GM21576 (cell line): ENCODE data around the gene AFF1.

Experiments used
- ATAC-seq: cut with Tn5 transposase; IDR thresholded peaks from one replicate; pipeline ENCODE4 v1.9.1; 2021; ENCODE audit warnings: mild to moderate bottlenecking, moderate library complexity; ENCODE audit not compliant: unreplicated experiment

The AFF1 gene

DNA sequence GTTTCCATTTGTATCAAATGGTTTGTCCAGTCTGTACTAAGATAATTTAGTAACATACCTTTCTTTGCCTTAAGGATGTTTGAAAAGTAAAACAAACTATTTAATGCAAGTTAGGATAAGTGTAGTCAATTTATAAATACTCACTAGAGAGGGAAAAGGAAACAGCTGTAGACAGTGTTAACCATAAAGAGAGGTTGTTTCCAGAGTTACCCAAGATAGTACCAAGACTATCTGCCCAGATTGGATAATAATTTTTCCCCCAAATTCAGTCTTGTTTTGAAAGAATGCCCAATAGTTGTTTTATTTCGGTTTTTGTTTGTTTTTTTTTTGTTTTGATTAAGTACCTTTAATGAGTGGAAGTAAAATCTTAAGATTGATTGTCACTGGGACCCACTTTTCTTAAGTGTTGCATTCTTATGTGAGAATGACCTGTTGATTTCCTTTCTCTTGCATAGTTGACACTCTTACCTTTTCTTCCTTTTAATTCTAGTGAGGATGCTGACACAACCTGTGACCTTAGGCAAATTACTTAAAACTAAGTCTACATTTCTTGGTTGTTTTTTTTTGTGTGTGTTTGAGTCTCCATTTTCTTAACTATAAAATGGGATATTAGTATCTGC is 12.8 kb downstream of the AFF1 start:
- ATAC-seq = no peak

DNA sequence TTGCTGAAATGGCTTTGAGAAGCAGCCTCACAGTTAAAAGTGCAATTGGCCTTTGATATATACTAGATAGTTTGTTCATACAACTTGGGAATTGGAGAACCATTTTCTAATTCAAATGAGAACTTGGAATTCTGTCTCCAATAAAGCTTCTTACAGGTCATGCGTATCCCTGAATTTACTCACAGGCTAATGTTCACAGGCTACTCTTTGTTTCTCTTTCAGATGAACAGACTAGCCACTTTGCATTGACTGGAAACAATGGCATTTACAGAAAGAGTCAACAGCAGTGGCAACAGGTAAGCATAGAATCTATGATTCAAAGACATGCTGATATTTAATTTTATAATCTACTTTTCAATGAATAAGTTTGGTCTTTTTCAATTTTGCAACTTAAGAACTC is 13.5 kb downstream of the AFF1 start:
- no peak for ATAC-seq

- ATAC-seq = no peak
Measured at GRCh38 chr4:86950831-86951525, 16.2 kb downstream of the AFF1 start.

GRCh38 chr4:86955888-86956451 is 21.2 kb downstream of the AFF1 start:
- no peak for ATAC-seq

DNA sequence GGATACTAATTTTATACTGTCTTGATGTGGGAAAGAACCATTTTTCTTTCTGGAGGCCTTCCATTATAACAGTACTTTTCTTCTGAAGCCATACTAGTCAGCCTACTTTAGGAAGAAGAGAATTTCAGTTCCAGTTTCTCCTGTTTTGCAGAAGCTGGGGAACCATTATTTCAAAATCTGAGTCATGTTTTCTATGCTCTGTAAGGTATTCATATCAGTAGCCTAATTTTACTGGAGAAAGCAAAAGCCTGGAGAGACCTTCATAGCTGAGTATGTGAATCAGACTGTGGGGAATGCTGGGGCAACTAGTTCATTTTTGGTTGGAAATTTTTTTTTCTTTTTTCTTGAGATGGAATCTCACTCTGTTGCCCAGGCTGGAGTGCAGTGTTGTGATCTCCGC is 22.4 kb downstream of the AFF1 start:
- ATAC-seq = peak; percentile 40

DNA sequence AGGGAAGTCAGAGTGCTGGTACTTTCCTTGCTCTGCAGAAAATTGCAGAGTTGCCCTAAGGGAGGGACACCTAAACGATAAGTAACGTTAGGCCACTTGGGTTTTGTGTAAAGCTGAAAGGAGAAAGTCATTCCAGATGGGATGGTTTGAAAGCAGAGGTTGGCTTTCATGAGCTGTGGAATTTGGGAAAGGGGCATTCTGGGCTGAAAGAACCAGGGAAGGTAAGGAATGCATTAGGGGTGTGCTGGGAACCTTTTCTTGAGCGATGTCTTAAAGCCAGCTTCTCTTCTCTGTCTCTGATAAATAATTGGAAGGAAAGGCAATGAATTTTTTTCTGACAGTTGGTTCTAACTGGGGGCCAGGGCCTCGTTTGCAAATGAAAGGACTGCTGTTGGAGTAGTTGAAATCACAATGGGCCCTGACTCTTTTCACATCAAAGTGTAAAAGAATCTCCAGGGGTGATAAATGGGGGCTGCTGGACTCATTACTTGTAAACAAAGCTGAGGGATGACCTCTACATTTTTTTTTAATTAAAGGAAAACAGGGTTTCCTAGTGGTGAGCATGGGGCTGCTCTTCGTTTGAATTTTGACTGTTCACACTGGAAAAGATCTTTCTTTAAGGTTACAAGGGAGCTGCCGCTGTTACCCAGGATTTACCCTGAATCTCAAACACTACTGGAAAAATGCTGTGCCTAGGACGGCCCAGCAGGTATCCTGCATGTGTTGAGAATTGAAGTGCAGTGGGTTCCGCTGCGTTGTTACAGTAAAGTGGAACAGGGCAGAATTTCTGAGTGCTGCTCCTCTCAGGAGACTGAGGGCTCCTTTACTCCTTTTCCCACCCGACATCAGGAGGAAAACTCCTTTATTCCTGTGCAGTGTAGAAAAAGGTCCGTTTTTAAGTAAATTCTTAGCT is 25.0 kb downstream of the AFF1 start:
- ATAC-seq = no peak

GRCh38 chr4:86960557-86960961 is 25.7 kb downstream of the AFF1 start:
- no peak for ATAC-seq

DNA sequence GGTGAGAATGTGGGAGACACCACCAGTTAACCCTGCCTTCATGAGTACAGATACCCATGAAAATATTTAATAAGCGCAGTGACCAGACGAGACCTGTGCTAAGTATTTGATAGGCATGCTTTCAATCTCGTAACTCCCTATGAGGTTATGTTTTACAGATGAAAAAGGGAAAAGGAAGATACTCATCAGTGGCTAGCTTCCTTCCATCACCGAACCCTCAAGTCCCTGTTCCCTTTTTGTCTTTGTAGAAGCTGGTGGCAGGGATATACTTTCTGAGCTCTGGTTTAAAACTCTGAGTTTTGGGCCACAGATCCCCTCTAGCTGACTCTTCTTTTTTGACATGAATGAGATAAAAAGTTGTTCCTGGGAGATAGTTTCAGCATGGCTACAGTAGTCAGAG is 26.3 kb downstream of the AFF1 start:
- ATAC-seq = no peak

- ATAC-seq = peak; percentile 84
Measured at GRCh38 chr4:86961605-86962295, 26.9 kb downstream of the AFF1 start.

GRCh38 chr4:86963697-86964096 is 28.9 kb downstream of the AFF1 start:
- no peak for ATAC-seq

DNA sequence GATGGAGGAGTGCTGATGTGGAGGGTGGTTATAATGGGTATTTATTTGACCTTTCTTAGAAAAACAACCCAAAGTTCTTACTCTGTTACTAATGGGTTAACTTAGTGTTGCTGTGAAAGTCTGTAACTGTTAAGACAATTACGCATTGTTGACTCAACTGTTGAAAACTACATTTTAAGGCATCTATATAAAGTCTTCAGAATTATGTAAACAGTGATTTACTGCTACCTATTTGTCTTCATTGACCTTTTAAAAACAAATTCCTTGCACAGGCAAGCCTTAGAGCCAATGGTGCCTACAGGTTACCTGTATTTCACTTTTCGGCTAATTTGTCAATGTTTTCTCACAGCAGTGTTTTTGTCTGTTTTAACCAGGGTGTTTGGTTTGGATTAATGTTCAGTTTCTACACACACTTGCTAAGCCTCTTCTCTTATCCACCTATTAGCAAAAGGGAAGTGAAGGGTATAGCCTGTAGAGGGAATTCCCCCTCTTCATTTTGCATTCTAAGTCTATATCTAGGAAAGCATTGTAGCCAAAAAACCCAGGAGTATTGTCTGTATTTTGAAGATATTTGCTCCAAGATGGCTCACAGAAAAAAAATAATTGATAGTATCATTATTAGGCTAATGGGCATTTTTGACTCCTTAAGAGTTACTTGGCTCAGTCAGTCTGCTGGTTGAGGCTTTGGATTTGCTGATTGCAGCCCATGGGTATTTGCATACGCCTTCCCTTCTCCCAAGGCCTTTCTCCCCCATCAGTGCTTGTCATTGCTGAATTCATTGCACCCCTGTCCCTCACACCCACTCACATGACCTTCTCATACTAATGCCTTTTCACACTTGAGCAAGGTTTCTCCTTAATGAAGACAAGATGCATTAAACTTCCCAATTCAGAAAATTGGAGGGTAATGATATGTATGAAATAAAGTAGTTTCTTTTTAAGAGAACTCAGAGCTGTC is 30.5 kb downstream of the AFF1 start:
- ATAC-seq = peak; percentile 47

DNA sequence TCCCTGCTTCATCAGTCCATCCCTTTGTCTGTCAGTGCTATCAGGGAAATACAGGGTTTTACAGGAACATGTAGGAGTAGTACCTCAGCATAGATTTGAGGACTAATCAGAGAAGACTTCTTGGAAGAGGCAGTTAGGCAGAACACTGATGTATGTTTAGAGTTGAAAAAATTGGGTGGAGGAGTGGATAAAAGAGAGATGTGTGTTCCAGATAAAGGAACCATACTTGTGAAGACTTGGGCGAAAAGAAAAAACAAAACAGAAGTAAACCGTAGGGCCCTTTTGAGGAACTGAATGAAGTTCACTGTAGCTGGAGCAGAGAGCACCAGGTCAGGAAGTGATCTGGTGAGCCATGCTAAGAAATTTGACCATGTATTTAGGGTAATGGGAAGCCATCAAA is 32.3 kb downstream of the AFF1 start:
- peak; percentile 40 for ATAC-seq

DNA sequence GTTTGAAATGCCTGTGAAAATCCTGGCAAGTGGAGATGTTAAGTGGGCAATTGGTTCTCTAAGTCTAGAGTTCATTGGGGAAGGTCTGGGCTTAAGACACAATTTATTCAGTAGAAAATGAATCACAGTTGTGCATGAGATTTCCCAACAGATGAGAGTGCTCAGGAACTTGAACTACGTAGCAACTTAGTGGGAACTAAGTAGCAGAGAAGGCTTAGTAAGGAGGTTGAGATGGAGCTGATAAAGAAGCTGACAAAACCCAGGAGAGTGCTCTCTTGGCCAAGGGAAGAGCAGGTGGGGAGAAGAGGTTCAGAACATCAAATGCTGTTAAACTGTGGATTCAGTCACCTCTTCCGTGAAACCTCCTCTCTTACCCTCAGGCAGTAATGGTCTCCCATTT is 33.0 kb downstream of the AFF1 start:
- no peak for ATAC-seq

- no peak for ATAC-seq
Measured at GRCh38 chr4:86968547-86968946, 33.7 kb downstream of the AFF1 start.

DNA sequence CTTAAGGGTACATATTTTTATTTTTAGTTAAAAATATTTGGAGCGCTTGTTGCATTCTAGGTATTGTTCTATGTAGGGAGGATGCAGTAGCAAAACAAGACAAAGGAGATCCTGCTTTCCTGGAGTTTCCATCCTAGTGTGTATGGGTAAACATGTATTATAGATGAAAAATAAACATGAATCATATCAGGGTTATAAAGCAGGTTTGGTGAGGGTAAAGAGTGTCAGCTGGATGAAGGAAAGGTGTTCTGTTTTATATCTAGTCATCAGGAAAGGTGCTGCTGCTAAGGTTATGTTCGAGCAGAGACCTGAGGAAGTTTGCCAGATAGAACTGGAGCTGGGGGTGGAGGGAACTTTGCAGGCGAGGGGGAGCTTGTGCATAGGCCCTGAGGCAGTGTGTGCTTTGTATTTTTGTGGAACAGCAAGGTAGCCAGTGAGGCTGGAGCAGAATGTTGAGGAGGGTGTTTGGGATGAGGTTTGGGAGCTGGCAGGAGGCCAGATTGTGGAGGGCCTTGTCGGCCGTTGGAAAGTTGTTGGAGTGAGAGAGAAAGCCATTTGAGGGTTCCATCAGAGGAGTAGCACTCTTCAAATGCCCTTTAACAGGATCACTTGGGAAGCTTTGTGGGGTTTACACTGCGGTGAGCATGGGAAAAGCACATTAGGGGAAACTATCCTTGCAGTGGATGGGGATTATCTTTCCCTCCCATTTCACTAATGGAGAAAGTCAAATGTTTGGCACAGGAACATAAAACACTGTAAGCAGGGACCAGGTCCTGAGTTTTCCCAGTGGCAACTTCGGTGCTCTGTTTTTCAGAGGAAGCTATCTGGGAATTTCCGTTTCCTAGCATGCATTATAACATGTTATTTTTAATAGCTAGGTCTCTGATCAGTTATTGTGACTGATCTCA is 35.9 kb downstream of the AFF1 start:
- ATAC-seq = no peak

- ATAC-seq = no peak
Measured at GRCh38 chr4:86971355-86971683, 36.5 kb downstream of the AFF1 start.

DNA sequence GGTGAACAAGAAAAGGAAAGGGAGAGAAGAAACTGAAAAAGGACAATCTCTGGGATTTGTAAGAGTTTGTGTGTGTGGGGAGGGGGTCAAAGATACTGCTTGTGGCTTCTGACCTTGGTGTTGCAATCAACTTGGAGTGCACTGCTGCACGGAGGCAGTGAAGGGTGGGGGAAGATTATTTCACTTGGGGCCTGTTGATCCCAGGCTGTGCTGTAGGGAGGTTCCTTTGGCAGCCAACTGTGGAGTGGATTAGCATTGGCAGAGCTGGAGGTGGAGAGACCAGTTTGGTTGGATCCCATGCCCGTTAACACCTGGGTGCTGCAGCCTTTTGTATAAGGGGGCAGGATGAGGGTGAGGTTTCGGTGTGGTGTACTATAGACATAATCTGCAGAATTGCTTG is 38.2 kb downstream of the AFF1 start:
- ATAC-seq = no peak

DNA sequence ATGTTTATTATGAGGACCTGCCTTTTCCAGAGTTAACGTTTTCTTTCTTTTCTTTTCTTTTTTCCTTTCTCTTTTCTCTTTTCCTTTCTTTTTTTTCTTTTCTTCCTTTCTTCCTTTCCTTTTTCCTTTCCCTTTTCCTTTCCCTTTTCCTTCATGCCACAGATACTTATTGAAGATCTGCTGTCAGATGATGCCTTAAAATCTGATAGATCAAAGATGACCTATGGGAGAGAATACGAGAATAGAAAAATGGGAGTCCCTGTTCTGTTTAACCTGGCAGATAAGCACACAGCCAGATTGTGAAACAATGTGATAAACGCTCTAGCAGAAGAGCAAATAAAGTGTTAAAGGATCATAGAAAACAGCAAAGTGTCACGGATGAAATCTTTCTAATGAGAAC is 38.9 kb downstream of the AFF1 start:
- no peak for ATAC-seq

GRCh38 chr4:86974551-86974994 is 39.8 kb downstream of the AFF1 start:
- ATAC-seq = no peak
